Measurements from ENCODE around the gene DCDC2C.

The DCDC2C gene

DNA sequence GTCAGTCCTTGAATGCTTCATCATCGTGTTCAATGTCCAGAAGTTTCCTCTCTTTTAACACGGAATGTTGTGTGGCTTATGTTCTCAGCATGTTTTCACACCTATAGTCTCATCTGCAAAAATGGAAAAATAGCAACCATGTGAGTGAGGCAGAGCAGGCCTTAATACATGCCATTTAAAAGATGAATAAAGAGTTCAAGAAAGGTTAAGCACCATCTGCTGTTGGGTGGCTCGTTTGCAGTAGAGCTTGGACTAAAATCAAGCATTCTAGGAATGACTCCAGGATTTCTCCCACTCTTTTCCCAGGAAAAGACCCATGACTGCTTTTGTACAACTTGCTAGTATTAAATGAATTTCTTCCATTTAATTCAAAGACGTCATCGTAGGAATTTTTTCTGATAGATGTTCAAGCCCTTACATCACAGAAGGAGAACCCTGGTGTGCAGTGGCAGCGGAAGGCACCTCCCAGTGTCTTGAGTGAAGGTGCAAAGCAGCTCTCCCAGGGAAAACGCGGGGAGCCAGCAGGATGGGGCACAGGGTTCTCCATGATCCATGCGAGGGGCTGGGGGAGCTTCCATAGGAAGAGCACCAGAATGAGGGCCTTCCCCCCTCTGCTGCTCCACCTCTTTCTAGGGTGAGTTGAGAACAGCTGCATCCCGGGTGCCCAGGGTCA, 9.6 kb downstream of the DCDC2C start:
- DNase-seq = no peak

DNA sequence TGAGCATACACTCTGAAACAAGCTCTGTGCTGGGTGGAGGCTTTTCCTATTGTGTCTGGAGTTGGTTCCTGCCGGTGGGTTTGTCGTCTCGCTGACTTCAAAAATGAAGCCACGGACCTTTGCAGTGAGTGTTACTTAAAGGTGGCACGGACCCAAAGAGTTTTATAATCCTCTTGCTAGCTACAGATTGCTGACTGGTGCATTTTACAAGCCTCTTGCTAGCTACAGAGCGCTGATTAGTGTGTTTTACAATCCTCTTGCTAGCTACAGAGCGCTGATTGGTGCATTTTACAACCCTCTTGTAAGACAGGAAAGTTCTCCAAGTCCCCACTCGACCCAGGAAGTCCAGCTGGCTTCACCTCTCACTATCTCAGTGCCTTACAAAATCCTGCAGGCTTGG, 15.3 kb downstream of the DCDC2C start:
- DNase-seq = no peak

GRCh38 chr2:3725002-3725401, 21.6 kb downstream of the DCDC2C start:
- DNase-seq = no peak

GRCh38 chr2:3725458-3726250, 22.3 kb downstream of the DCDC2C start:
- no peak for DNase-seq

DNA sequence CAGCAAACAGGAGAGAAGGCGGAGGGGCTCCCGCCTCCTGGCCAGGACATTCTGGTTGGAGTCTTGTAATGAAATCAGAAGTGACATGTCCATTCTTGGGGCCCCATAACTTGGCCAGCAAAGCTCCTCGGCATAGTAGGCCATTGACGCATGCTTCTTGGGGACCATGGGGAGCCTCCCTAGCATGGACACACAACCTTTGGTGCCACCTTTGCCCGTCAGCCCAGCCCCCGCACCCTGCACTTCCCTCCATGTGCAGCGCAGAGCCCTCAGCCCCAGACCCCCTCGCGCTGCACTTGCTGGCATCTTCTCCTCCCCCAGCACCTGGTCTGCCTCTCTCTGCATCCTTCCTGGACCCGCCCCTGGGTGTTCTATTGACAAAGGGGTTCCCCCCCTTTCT, 23.1 kb downstream of the DCDC2C start:
- no peak for DNase-seq

GRCh38 chr2:3727397-3728045, 24.1 kb downstream of the DCDC2C start:
- DNase-seq = no peak

DNA sequence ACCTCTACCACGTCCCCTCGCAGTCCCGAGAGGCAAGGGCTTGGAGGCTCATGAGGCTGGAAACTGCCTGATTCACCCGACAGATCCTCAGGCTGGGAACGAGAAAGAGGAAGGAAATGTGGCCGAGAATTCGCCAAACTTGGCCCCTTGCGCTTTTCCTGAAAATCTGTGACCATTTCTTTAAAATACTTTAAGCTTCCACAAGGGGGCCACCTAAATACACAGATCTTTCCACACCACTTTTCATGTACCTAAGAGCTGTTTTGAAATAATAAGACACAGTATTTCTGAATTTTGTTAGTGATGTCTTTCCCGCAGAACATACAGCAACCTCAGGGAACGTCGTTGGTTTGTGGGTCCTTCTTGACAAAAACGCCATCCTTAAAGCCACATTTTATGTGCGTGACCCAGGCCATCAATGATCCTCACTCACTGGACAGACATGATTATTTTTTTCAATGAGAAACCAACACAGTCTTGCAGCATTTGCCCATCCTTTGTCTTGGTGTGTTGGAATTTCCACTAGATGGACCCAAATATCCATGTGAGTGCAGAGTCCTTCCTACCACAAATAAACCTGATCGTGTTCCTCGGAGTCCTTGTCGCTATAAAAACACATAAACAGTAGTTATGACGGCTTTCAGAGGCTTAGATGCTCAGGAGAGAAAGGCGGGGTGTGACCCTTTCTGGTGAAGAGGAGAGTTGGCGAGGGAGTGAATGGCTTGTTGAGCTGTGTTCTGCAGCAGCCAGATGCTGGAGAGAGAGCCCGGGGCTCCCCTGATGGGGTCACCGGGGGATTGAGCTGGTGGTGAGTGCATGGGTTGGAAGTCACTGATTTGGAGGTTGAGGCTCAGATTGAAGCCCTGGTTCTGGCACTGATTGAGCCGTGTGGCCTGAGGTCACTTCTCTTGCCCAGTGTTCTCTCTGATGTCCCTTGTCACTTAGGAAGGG, 25.0 kb downstream of the DCDC2C start:
- no peak for DNase-seq

DNA sequence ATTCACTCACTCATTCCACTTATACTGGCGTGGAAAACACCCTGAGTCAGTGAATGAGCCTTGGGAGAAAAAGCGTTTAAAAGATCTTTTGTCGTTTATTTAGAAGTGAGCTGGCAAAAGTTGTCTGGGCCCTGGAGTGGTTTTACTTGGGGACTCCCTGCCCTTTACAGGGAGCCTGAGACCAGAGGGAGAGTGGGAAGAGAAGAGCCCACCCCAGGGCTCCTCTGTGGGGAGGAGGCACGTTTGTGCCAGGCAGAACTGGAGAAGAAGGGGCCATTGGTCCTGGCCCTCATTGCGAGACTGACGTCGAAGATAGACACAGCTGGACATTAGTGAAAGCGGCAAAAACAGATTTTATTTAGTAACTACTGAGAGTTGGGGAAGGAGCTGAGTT, 25.7 kb downstream of the DCDC2C start:
- DNase-seq = no peak

- no peak for DNase-seq
These were observed 26.4 kb downstream of the DCDC2C start for GRCh38 chr2:3729786-3730185.

- DNase-seq = no peak
These were observed 27.3 kb downstream of the DCDC2C start for GRCh38 chr2:3730646-3731045.

DNA sequence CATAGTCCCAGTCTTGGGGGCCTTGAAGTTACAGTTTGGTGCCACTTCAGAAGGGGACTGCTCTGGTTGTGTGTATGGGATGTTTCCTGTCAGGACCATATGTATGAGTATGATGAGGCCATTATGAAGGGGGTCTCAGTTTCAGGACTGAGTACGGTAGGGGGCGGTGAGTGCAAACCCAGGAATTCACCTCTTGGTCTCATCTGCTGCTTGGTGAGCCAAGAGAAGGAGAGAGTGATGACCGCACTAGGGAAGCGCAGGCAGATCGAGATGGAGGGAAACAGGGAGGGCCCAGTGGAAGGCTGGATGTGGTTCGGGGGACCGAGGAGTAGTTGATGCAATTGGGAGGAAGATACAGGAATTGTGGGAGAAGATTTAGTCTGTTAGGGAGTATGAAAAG, 28.5 kb downstream of the DCDC2C start:
- DNase-seq = no peak

GRCh38 chr2:3736112-3736511, 32.7 kb downstream of the DCDC2C start:
- DNase-seq = no peak

- no peak for DNase-seq
These were observed 33.8 kb downstream of the DCDC2C start for GRCh38 chr2:3737128-3737527.

DNA sequence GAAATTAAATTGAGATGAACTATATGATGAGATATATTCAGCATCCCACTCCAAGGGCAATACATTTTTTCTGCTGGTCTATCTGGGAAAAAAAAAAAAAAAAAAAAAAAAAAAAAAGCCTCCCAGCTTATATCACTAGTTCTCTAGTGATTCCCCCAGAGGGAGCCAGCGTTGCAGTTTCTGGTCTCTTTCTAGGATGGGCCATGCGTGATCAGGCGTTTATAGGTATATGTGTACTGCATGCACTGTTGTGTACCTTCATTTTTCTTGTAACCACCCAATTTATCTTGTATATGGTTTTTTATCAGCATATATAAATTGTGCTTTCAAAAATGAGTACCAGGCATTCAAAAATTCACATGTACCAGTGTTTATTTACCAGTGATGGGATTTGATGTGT, 35.1 kb downstream of the DCDC2C start:
- no peak for DNase-seq

DNA sequence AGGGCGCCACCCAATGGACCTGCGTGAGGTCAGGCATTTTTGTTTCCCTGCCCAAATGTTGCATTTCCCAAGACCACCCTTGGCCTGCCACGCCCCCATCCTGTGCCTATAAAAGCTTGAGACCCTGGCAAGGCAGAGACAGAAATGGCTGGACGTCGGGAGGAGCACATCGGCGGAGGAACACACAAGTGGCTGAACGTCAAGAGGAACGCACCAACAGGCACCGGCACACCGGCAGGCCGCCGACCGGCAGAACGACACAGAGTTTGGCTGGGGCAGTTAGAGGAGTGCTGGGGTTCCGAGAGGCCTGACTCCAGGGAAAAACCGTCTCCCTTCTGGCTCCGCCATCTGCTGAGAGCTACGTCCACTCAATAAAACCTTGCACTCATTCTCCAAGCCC, 35.9 kb downstream of the DCDC2C start:
- DNase-seq = no peak

GRCh38 chr2:3741396-3741795, 38.0 kb downstream of the DCDC2C start:
- DNase-seq = no peak

- DNase-seq = no peak
These were observed 38.7 kb downstream of the DCDC2C start for GRCh38 chr2:3741867-3742602.

GRCh38 chr2:3742743-3743508, 39.6 kb downstream of the DCDC2C start:
- DNase-seq = no peak

DNA sequence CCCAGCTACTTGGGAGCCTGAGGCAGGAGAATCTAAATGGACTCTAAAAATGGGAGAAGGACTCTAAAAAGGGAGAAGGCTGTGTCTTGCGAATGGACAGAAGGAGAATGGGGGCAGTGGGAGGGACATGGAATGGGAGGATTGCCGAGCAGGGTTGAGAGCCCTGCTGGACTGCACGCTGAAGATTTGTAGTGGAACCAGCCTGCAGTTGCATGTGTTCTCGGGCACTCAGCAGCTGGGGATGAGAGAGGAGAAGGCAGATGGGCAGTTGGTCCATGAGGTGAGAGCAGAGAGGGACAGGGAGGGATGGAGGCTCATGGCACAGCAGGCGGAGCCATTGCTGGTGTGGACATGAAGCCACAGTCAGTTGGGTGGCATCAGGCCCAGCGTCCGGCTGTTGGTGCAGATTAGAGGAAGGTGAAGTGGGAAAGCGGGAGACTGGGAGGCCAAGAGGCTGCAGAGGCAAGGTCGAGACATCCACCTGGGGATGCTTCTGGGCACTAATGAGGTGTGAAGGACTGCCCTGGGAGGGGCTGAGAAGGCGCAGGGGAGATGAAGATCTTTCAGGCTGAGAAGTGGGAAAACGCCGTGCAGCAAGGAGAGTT, 40.7 kb downstream of the DCDC2C start:
- DNase-seq = no peak

- no peak for DNase-seq
These were observed 42.5 kb downstream of the DCDC2C start for GRCh38 chr2:3745920-3746319.

Data from CD4-positive, alpha-beta T cell treated with Interleukin-17A for 4 hours (primary cell).